IMR-90 (cell line): ENCODE data around the gene FARS2. TPM values are rescaled to one million over a fixed set of nuclear protein-coding genes. Genes with fewer than 3 reads are reported as not detected.

Experiments used
- ATAC-seq: fragments of 200-7000 bp; cut with Tn5 transposase; 2 replicates; pipeline ENCODE4 v1.9.1; 2020; ENCODE audit warnings: low read depth, mild to moderate bottlenecking, moderate library complexity
- BruUV-seq: library from RNA; stranded (reverse); fragments of 400-500 nt; replicated peaks from 2 replicates; lab custom pipeline; 2021; lab: Mats Ljungman, UMichigan
- CTCF ChIA-PET: fragments of 300-600 bp; formaldehyde crosslinking; extraction: SDS; loops from one replicate; lab custom pipeline; 2021; ENCODE audit warnings: antibody characterized with exemption; lab: Yijun Ruan, JAX
- POLR2A ChIA-PET: fragments of 300-600 bp; sonication (Branson Sonifier 250); formaldehyde crosslinking; loops from one replicate; lab custom pipeline; 2022; ENCODE audit warnings: antibody characterized with exemption; ENCODE audit not compliant: unreplicated experiment; lab: Charles Lee
- DNase-seq: peaks from one replicate; pipeline ENCODE4 v3.0.0; 2013
- H2AFZ ChIP-seq: replicated peaks from 2 replicates; pipeline ENCODE3; 2013; ENCODE audit warnings: low read length, mild to moderate bottlenecking; ENCODE audit not compliant: poor library complexity
- H2AK5ac ChIP-seq: 2 replicates; pipeline ENCODE4 v1.6.1; 2013; ENCODE audit warnings: low read depth, low read length, inconsistent platforms
- H2AK9ac ChIP-seq: replicated peaks from 2 replicates; pipeline ENCODE3; 2013; ENCODE audit warnings: mild to moderate bottlenecking, low read depth, low read length, moderate library complexity; ENCODE audit not compliant: poor library complexity
- H2BK120ac ChIP-seq: 2 replicates; pipeline ENCODE4 v1.6.1; 2013; ENCODE audit warnings: low read depth, low read length, inconsistent platforms
- H2BK15ac ChIP-seq: 3 replicates; pipeline ENCODE4 v1.6.1; 2013; ENCODE audit warnings: low read depth, low read length, inconsistent platforms
- H2BK20ac ChIP-seq: 2 replicates; pipeline ENCODE4 v1.6.1; 2013; ENCODE audit warnings: low read depth, mild to moderate bottlenecking, inconsistent platforms, low read length, moderate library complexity
- H2BK5ac ChIP-seq: 2 replicates; pipeline ENCODE4 v1.6.1; 2013; ENCODE audit warnings: mild to moderate bottlenecking, low read depth, low read length, inconsistent platforms; ENCODE audit not compliant: poor library complexity, severe bottlenecking
- H3K14ac ChIP-seq: replicated peaks from 2 replicates; pipeline ENCODE4 v1.6.1; 2013; ENCODE audit warnings: low read depth, low read length, inconsistent platforms
- H3K18ac ChIP-seq: 2 replicates; pipeline ENCODE4 v1.6.1; 2013; ENCODE audit warnings: low read depth, low read length, control low read depth
- H3K23ac ChIP-seq: 2 replicates; pipeline ENCODE4 v1.6.1; 2013; ENCODE audit warnings: low read depth, low read length, inconsistent platforms
- H3K27ac ChIP-seq: 2 replicates; pipeline ENCODE4 v1.5.1; 2013; ENCODE audit warnings: mild to moderate bottlenecking, control low read depth, low read length; ENCODE audit not compliant: insufficient read depth
- H3K27me3 ChIP-seq: 2 replicates; pipeline ENCODE4 v1.6.1; 2013; ENCODE audit warnings: low read length; ENCODE audit not compliant: control insufficient read depth, insufficient read depth
- H3K36me3 ChIP-seq: 2 replicates; pipeline ENCODE4 v1.6.1; 2013; ENCODE audit warnings: low read length, mixed read lengths; ENCODE audit not compliant: control insufficient read depth, insufficient read depth
- H3K4ac ChIP-seq: 2 replicates; pipeline ENCODE4 v1.6.1; 2013; ENCODE audit warnings: low read depth, low read length, inconsistent platforms
- H3K4me1 ChIP-seq: 2 replicates; pipeline ENCODE4 v1.6.1; 2013; ENCODE audit warnings: low read length, mixed read lengths; ENCODE audit not compliant: control insufficient read depth, insufficient read depth
- H3K4me2 ChIP-seq: 2 replicates; pipeline ENCODE4 v1.6.1; 2013; ENCODE audit warnings: low read depth, mild to moderate bottlenecking, control low read depth, low read length, moderate library complexity
- H3K4me3 ChIP-seq: 2 replicates; pipeline ENCODE4 v1.5.1; 2013; ENCODE audit warnings: low read depth, mild to moderate bottlenecking, control low read depth, low read length, moderate library complexity; ENCODE audit not compliant: insufficient read depth
- H3K56ac ChIP-seq: 2 replicates; pipeline ENCODE4 v1.6.1; 2013; ENCODE audit warnings: low read length, inconsistent platforms; ENCODE audit not compliant: insufficient read depth; ENCODE audit errors: extremely low read depth
- H3K79me1 ChIP-seq, 2 experiments: 2 replicates each; pipeline ENCODE4 v1.6.1; 2013; ENCODE audit warnings: low read length in 2 of 2, inconsistent platforms in 1 of 2, low read depth in 1 of 2
- H3K9ac ChIP-seq: 2 replicates; pipeline ENCODE4 v1.6.1; 2013; ENCODE audit warnings: low read depth, low read length, control low read depth
- H3K9me1 ChIP-seq: 2 replicates; pipeline ENCODE4 v1.6.1; 2013; ENCODE audit warnings: low read length, inconsistent platforms; ENCODE audit not compliant: insufficient read depth
- H3K9me3 ChIP-seq: 2 replicates; pipeline ENCODE4 v1.6.1; 2013; ENCODE audit warnings: low read length; ENCODE audit not compliant: control insufficient read depth, insufficient read depth
- H4K20me1 ChIP-seq: 2 replicates; pipeline ENCODE4 v1.6.1; 2013; ENCODE audit warnings: low read length, inconsistent platforms; ENCODE audit not compliant: insufficient read depth
- H4K5ac ChIP-seq: 2 replicates; pipeline ENCODE4 v1.6.1; 2013; ENCODE audit warnings: mild to moderate bottlenecking, low read depth, low read length, control low read depth
- H4K8ac ChIP-seq, 2 experiments: 2 replicates each; pipeline ENCODE4 v1.6.1; 2013; ENCODE audit warnings: low read depth in 2 of 2, low read length in 2 of 2, control low read depth in 1 of 2, inconsistent platforms in 1 of 2
- H4K91ac ChIP-seq: 2 replicates; pipeline ENCODE4 v1.6.1; 2013; ENCODE audit warnings: low read depth, low read length, inconsistent platforms; ENCODE audit not compliant: insufficient read depth
- BHLHE40 ChIP-seq: fragments of 150-350 bp; IDR thresholded peaks from 2 replicates; pipeline ENCODE4 v1.6.1; 2016; ENCODE audit warnings: mild to moderate bottlenecking, low read depth, low read length
- MAZ ChIP-seq: IDR thresholded peaks from 2 replicates; pipeline ENCODE4 v1.6.1; 2012; ENCODE audit warnings: low read depth, mild to moderate bottlenecking, low read length, improper control_type of control experiment, moderate library complexity, borderline replicate concordance
- POLR2A ChIP-seq: IDR thresholded peaks from 2 replicates; pipeline ENCODE4 v1.6.1; 2012; ENCODE audit warnings: mild to moderate bottlenecking, low read depth, low read length
- RCOR1 ChIP-seq: IDR thresholded peaks from 2 replicates; pipeline ENCODE4 v1.6.1; 2012; ENCODE audit warnings: mild to moderate bottlenecking, low read length, improper control_type of control experiment; ENCODE audit not compliant: insufficient replicate concordance
- WGBS, 2 experiments: methylation state at CpG; one replicate each; pipeline versions ENCODE4 v1.1.5 to v1.1.7; 2013; ENCODE audit warnings: missing lambda C conversion rate in 2 of 2; ENCODE audit not compliant: insufficient read length in 1 of 2; ENCODE audit errors: extremely low coverage in 2 of 2; 5-methylcytosine and 5-hydroxymethylcytosine counted together
- dilution Hi-C: fragments of 300-500 bp; cut with HindIII; formaldehyde crosslinking; loops from one replicate; pipeline ENCODE4 v1.14.3; 2018; ENCODE audit warnings: low sequenced_read_pairs; ENCODE audit not compliant: unreplicated experiment
- in situ Hi-C: fragments of 300-500 bp; cut with MboI; formaldehyde crosslinking; loops from 3 replicates; pipeline ENCODE4 v1.14.3; 2019; ENCODE audit warnings: low sequenced_read_pairs, inconsistent platforms, mixed read lengths
- intact Hi-C: fragments of 100-400 bp; cut with micrococcal nuclease; formaldehyde crosslinking; loops from 2 replicates; pipeline ENCODE4 v1.10.0; 2022
- polyA plus RNA-seq, 3 experiments: library from polyadenylated mRNA; depleted of rRNA; stranded (reverse); fragments of >200 nt; gene quantifications; 2 replicates each; pipeline ENCODE4 v1.2.3, GENCODE V29; 2012; ENCODE audit warnings: low replicate concordance in 1 of 3
- total RNA-seq: library from RNA; depleted of rRNA; stranded (reverse); fragments of >200 nt; gene quantifications from 2 replicates; pipeline ENCODE4 v1.2.3, GENCODE V29; 2012

FARS2 gene
- total and polyA plus RNA-seq, 2 of the 4 experiments (the other 2 are of a cell fraction): 12.1 to 28.9 TPM

- no peak overlapping the region for H3K18ac ChIP-seq
- no CpG with 5 or more reads among the region's 7 CpGs for WGBS, 2 experiments
- no peaks in the 10 kb centered on the region for H3K9me3 ChIP-seq
- no peak overlapping the region for H3K23ac ChIP-seq
- no peaks in the 10 kb centered on the region for H3K4me1 ChIP-seq
- no peak overlapping the region for H3K14ac ChIP-seq
- H4K8ac ChIP-seq: no peak overlapping the region
- H3K27me3 ChIP-seq: no peaks in the 10 kb centered on the region
- no peak for TF ChIP-seq POLR2A
- TF ChIP-seq MAZ: no peak
- no peak for TF ChIP-seq RCOR1
- TF ChIP-seq BHLHE40: no peak
- H3K4me2 ChIP-seq: no peak overlapping the region
- H3K56ac ChIP-seq: no peak overlapping the region
- dilution Hi-C loops (no loop called here), in situ Hi-C loops (no loop called here), intact Hi-C loops (no loop called here)
- ChIA-PET CTCF (no interaction called here), POLR2A (no interaction called here)
- H2BK120ac ChIP-seq: no peak overlapping the region
- H2BK15ac ChIP-seq: no peak overlapping the region
- no peak overlapping the region for H3K27ac ChIP-seq
- no peak overlapping the region for H3K4ac ChIP-seq
- H2AK9ac ChIP-seq: no peak overlapping the region
- H2AFZ ChIP-seq: no peak overlapping the region
- no peaks in the 10 kb centered on the region for H3K36me3 ChIP-seq
- H2AK5ac ChIP-seq: no peak overlapping the region
- DNase-seq (no peak), ATAC-seq (no peak)
- H2BK5ac ChIP-seq: no peak overlapping the region
- no peak overlapping the region for H3K9ac ChIP-seq
- BruUV-seq: no TSS peak
- H3K4me3 ChIP-seq: no peak overlapping the region
- no peaks in the 10 kb centered on the region for H4K20me1 ChIP-seq
- no peak overlapping the region for H4K91ac ChIP-seq
- H3K9me1 ChIP-seq: no peaks in the 10 kb centered on the region
- H4K5ac ChIP-seq: no peak overlapping the region
- no peaks in the 10 kb centered on the region for H3K79me1 ChIP-seq
- no peak overlapping the region for H2BK20ac ChIP-seq
Measured at GRCh38 chr6:5771211-5771610, 509.9 kb downstream of the FARS2 start.
